ENCODE measurements around the gene UFSP1. TPM values are rescaled to one million over a fixed set of nuclear protein-coding genes. Genes with fewer than 3 reads are reported as not detected.
A peak's percentile ranks its signal among the peaks of the same experiment; 100 is the strongest.

The UFSP1 gene
- total and polyA plus RNA-seq, 2 of the 13 experiments (the other 11 are each of a cell fraction or from before 2014, with no cell fraction given): 0.65 to 3.3 TPM

DNA sequence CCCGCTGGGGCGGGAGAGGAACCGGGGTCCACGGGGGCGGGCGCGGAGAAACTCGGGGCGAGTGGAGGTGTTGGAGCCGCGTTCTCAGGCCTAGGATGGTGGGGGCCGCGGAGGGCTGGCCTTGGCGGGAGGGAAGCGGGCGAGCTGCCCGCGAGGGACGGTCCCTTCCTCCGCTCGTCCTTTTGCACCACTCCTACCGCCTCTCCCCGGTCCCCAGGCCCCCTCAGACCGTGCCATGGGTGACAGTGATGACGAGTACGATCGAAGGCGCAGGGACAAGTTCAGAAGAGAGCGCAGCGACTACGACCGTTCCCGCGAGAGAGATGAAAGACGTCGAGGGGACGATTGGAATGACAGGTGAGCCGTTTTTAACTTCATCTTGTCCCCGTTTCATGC lies 14.2 kb downstream of the UFSP1 start (continued):
- TF ChIP-seq, protein P1, sequence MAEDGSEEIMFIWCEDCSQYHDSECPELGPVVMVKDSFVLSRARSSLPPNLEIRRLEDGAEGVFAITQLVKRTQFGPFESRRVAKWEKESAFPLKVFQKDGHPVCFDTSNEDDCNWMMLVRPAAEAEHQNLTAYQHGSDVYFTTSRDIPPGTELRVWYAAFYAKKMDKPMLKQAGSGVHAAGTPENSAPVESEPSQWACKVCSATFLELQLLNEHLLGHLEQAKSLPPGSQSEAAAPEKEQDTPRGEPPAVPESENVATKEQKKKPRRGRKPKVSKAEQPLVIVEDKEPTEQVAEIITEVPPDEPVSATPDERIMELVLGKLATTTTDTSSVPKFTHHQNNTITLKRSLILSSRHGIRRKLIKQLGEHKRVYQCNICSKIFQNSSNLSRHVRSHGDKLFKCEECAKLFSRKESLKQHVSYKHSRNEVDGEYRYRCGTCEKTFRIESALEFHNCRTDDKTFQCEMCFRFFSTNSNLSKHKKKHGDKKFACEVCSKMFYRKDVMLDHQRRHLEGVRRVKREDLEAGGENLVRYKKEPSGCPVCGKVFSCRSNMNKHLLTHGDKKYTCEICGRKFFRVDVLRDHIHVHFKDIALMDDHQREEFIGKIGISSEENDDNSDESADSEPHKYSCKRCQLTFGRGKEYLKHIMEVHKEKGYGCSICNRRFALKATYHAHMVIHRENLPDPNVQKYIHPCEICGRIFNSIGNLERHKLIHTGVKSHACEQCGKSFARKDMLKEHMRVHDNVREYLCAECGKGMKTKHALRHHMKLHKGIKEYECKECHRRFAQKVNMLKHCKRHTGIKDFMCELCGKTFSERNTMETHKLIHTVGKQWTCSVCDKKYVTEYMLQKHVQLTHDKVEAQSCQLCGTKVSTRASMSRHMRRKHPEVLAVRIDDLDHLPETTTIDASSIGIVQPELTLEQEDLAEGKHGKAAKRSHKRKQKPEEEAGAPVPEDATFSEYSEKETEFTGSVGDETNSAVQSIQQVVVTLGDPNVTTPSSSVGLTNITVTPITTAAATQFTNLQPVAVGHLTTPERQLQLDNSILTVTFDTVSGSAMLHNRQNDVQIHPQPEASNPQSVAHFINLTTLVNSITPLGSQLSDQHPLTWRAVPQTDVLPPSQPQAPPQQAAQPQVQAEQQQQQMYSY (CRISPR knock-in tag; IDR thresholded peaks at IDR 0.05): no peak
- TF ChIP-seq ZNF7 (CRISPR knock-in tag; IDR thresholded peaks at IDR 0.05) (no peak), ZGPAT (CRISPR knock-in tag; IDR thresholded peaks at IDR 0.05) (0 out of 2 replicates have a peak, but pooled peaks have one; percentile 0), HNF4A (CRISPR knock-in tag; IDR thresholded peaks at IDR 0.05) (0 out of 2 replicates have a peak, but pooled peaks have one; percentile 2), NCOR1 (IDR thresholded peaks at IDR 0.05; ENCODE audit: borderline replicate concordance, low read length) (0 out of 2 replicates have a peak, but pooled peaks have one; percentile 25), RARA (CRISPR knock-in tag; IDR thresholded peaks at IDR 0.05) (0 out of 2 replicates have a peak, but pooled peaks have one; percentile 15), AGO2 (optimal IDR thresholded peaks at IDR 0.05; ENCODE audit: low read depth, low read length) (peak; percentile 12), ZNF558 (CRISPR knock-in tag; IDR thresholded peaks at IDR 0.05; ENCODE audit: borderline replicate concordance) (peak; percentile 26; the same call in 1 of the 2 replicates), ZNF564 (CRISPR knock-in tag; IDR thresholded peaks at IDR 0.05) (no peak; the same call in 1 of the 2 replicates), NAIF1 (CRISPR knock-in tag; IDR thresholded peaks at IDR 0.05; ENCODE audit: borderline replicate concordance) (0 out of 2 replicates have a peak, but pooled peaks have one; percentile 49), ZNF816 (CRISPR knock-in tag; IDR thresholded peaks at IDR 0.05; ENCODE audit: borderline replicate concordance) (no peak), KLF13 (CRISPR knock-in tag; IDR thresholded peaks at IDR 0.05) (no peak), CREB1 (IDR thresholded peaks at IDR 0.05) (peak; percentile 55), CREB1 (CRISPR knock-in tag; IDR thresholded peaks at IDR 0.05) (no peak), YY1 (IDR thresholded peaks at IDR 0.05; ENCODE audit: insufficient read depth, insufficient replicate concordance, low read depth, low read length) (no peak), ZNF687 (CRISPR knock-in tag; IDR thresholded peaks at IDR 0.05) (0 out of 2 replicates have a peak, but pooled peaks have one; percentile 11), NFKB2 (CRISPR knock-in tag; IDR thresholded peaks at IDR 0.05; ENCODE audit: borderline replicate concordance) (no peak)
- TF ChIP-seq, protein P2, sequence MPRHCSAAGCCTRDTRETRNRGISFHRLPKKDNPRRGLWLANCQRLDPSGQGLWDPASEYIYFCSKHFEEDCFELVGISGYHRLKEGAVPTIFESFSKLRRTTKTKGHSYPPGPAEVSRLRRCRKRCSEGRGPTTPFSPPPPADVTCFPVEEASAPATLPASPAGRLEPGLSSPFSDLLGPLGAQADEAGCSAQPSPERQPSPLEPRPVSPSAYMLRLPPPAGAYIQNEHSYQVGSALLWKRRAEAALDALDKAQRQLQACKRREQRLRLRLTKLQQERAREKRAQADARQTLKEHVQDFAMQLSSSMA (CRISPR knock-in tag; IDR thresholded peaks at IDR 0.05): 0 out of 2 replicates have a peak, but pooled peaks have one; percentile 16
- TF ChIP-seq, protein P3, sequence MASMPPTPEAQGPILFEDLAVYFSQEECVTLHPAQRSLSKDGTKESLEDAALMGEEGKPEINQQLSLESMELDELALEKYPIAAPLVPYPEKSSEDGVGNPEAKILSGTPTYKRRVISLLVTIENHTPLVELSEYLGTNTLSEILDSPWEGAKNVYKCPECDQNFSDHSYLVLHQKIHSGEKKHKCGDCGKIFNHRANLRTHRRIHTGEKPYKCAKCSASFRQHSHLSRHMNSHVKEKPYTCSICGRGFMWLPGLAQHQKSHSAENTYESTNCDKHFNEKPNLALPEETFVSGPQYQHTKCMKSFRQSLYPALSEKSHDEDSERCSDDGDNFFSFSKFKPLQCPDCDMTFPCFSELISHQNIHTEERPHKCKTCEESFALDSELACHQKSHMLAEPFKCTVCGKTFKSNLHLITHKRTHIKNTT (CRISPR knock-in tag; IDR thresholded peaks at IDR 0.05): no peak

Measured in HepG2 (cell line).